NB4 (cell line): Measurements from ENCODE around the gene NANP.

ENCODE experiments used
- CTCF ChIP-seq: IDR thresholded peaks from one replicate; pipeline ENCODE4 v1.5.1; 2012; ENCODE audit warnings: low read depth, low read length
- MAX ChIP-seq: IDR thresholded peaks from 2 replicates; pipeline ENCODE4 v1.6.1; 2011; ENCODE audit warnings: low read depth, low read length
- MYC ChIP-seq: IDR thresholded peaks from 2 replicates; pipeline ENCODE4 v1.6.1; 2011; ENCODE audit warnings: low read depth, low read length
- POLR2A ChIP-seq: IDR thresholded peaks from 2 replicates; pipeline ENCODE4 v1.6.1; 2011; ENCODE audit warnings: mild to moderate bottlenecking; ENCODE audit not compliant: insufficient read length; ENCODE audit errors: extremely low read depth

- TF ChIP-seq CTCF (no peak), POLR2A (no peak), MAX (no peak), MYC (no peak)
Measured at GRCh38 chr20:25644814-25645213, 21.0 kb upstream of the NANP start.
